GM23338 (cell line): ENCODE results near the gene KAT2B. TPM values are rescaled to one million over a fixed set of nuclear protein-coding genes. Genes with fewer than 3 reads are reported as not detected.

Experiments
- ATAC-seq: fragments of 200-7000 bp; cut with Tn5 transposase; 3 replicates; pipeline ENCODE4 v1.9.1; 2020
- DNase-seq: peaks from one replicate; pipeline ENCODE4 v3.0.0-alpha.2; 2015; ENCODE audit warnings: low spot score
- H2AFZ ChIP-seq: fragments of 200-600 bp; sonication (generic); 2 replicates; pipeline ENCODE4 v1.8.0; 2016; ENCODE audit warnings: antibody characterized with exemption, mild to moderate bottlenecking, moderate library complexity
- H3F3A ChIP-seq: fragments of 200-600 bp; sonication (generic); replicated peaks from 2 replicates; pipeline ENCODE4 v1.8.0; 2017; ENCODE audit warnings: antibody characterized with exemption, mixed run types, low read depth
- H3K27ac ChIP-seq: fragments of 200-600 bp; sonication (generic); 2 replicates; pipeline ENCODE4 v1.6.1; 2016; ENCODE audit warnings: low read depth
- H3K27me3 ChIP-seq: fragments of 200-600 bp; sonication (generic); 2 replicates; pipeline ENCODE4 v1.8.0; 2016; ENCODE audit warnings: mild to moderate bottlenecking, mixed run types, moderate library complexity; ENCODE audit not compliant: insufficient read depth
- H3K36me3 ChIP-seq: fragments of 200-600 bp; sonication (generic); 2 replicates; pipeline ENCODE4 v1.8.0; 2016; ENCODE audit warnings: mild to moderate bottlenecking; ENCODE audit not compliant: insufficient read depth
- H3K4me1 ChIP-seq: fragments of 200-600 bp; sonication (generic); 2 replicates; pipeline ENCODE4 v1.8.0; 2016; ENCODE audit warnings: mild to moderate bottlenecking, moderate library complexity; ENCODE audit not compliant: insufficient read depth
- H3K4me2 ChIP-seq: fragments of 200-600 bp; sonication (generic); 2 replicates; pipeline ENCODE4 v1.7.1; 2017; ENCODE audit warnings: mixed run types
- H3K4me3 ChIP-seq: fragments of 200-600 bp; sonication (generic); 2 replicates; pipeline ENCODE4 v1.6.1; 2016; ENCODE audit warnings: mixed run types
- H3K79me2 ChIP-seq: fragments of 200-600 bp; sonication (generic); replicated peaks from 2 replicates; pipeline ENCODE4 v1.8.0; 2017; ENCODE audit warnings: mild to moderate bottlenecking; ENCODE audit not compliant: insufficient read depth
- H3K9me2 ChIP-seq: fragments of 200-600 bp; sonication (generic); 2 replicates; pipeline ENCODE4 v1.8.0; 2017; ENCODE audit not compliant: insufficient read depth
- H4K20me1 ChIP-seq: fragments of 200-600 bp; sonication (generic); replicated peaks from 2 replicates; pipeline ENCODE4 v1.8.0; 2017; ENCODE audit warnings: mild to moderate bottlenecking; ENCODE audit not compliant: insufficient read depth
- H3K27ac Mint-ChIP-seq: 2 replicates; pipeline ENCODE4 v1.8.0; 2020; ENCODE audit warnings: inconsistent platforms, mild to moderate bottlenecking, moderate library complexity, mixed read lengths
- H3K27me3 Mint-ChIP-seq: 3 replicates; pipeline ENCODE4 v1.8.0; 2022; ENCODE audit warnings: low read depth, mild to moderate bottlenecking, moderate library complexity, mixed read lengths, inconsistent platforms; ENCODE audit not compliant: insufficient read depth, poor library complexity
- H3K36me3 Mint-ChIP-seq: 3 replicates; pipeline ENCODE4 v1.8.0; 2021; ENCODE audit warnings: low read depth, mild to moderate bottlenecking, inconsistent platforms, moderate library complexity, mixed read lengths
- H3K4me1 Mint-ChIP-seq: 3 replicates; pipeline ENCODE4 v1.8.0; 2020; ENCODE audit warnings: mild to moderate bottlenecking, inconsistent platforms, mixed read lengths
- H3K4me3 Mint-ChIP-seq: 3 replicates; pipeline ENCODE4 v1.8.0; 2021; ENCODE audit warnings: moderate library complexity, mild to moderate bottlenecking, inconsistent platforms, mixed read lengths
- H3K9me3 Mint-ChIP-seq: 3 replicates; pipeline ENCODE4 v1.8.0; 2020; ENCODE audit warnings: moderate library complexity, mild to moderate bottlenecking, inconsistent platforms, mixed read lengths
- CREB1 ChIP-seq: fragments of 250-450 bp; sonication (Bioruptor Pico); IDR thresholded peaks from 2 replicates; pipeline ENCODE4 v1.5.0; 2020; ENCODE audit warnings: low read depth, mild to moderate bottlenecking, moderate library complexity
- ETS1 ChIP-seq: IDR thresholded peaks from 2 replicates; pipeline ENCODE4 v1.6.1; 2016; ENCODE audit warnings: antibody characterized with exemption
- EZH2 ChIP-seq: fragments of 200-600 bp; sonication (generic); IDR thresholded peaks from one replicate; pipeline ENCODE4 v1.8.0; 2017; ENCODE audit warnings: antibody characterized with exemption, mild to moderate bottlenecking, low read depth; ENCODE audit not compliant: unreplicated experiment
- EZH2phosphoT487 ChIP-seq: fragments of 200-600 bp; sonication (generic); IDR thresholded peaks from one replicate; pipeline ENCODE4 v1.8.1; 2018; ENCODE audit warnings: antibody characterized with exemption; ENCODE audit not compliant: unreplicated experiment
- JUNB ChIP-seq: IDR thresholded peaks from one replicate; pipeline ENCODE4 v1.6.1; 2016; ENCODE audit warnings: antibody characterized with exemption; ENCODE audit not compliant: unreplicated experiment
- NANOG ChIP-seq: IDR thresholded peaks from 2 replicates; pipeline ENCODE4 v1.6.1; 2016; ENCODE audit warnings: antibody characterized with exemption, borderline replicate concordance
- POLR2AphosphoS5 ChIP-seq: IDR thresholded peaks from 2 replicates; pipeline ENCODE4 v1.6.1; 2016; ENCODE audit warnings: antibody characterized with exemption, low read depth
- STAT1 ChIP-seq: IDR thresholded peaks from one replicate; pipeline ENCODE4 v1.6.1; 2016; ENCODE audit warnings: antibody characterized with exemption; ENCODE audit not compliant: unreplicated experiment
- ZNF114 ChIP-seq: fragments of 250-450 bp; sonication (Bioruptor Pico); IDR thresholded peaks from 2 replicates; pipeline ENCODE4 v1.5.0; 2020; ENCODE audit warnings: mild to moderate bottlenecking, moderate library complexity
- ZNF331 ChIP-seq: fragments of 250-450 bp; sonication (Bioruptor Pico); IDR thresholded peaks from 2 replicates; pipeline ENCODE4 v1.5.0; 2020; ENCODE audit warnings: low read depth, mild to moderate bottlenecking, moderate library complexity
- ZNF462 ChIP-seq: fragments of 250-450 bp; sonication (Bioruptor Pico); IDR thresholded peaks from 2 replicates; pipeline ENCODE4 v1.5.0; 2020; ENCODE audit warnings: mild to moderate bottlenecking, moderate library complexity
- polyA plus RNA-seq: library from polyadenylated mRNA; unstranded; fragments of >200 nt; fragmentation: Nextera tagmentation; extraction: Ambion mirVana; gene quantifications from 2 replicates; pipeline ENCODE4 v1.2.1, GENCODE V29; 2016
- total RNA-seq: library from RNA; depleted of rRNA; stranded (reverse); fragments of >200 nt; shearing (Covaris generic); gene quantifications from 2 replicates; pipeline ENCODE4 v1.2.3, GENCODE V29; 2014
- TF ChIP-seq, protein P1 (sequence below): IDR thresholded peaks from one replicate; pipeline ENCODE4 v1.6.1; 2018; ENCODE audit warnings: antibody characterized with exemption; ENCODE audit not compliant: unreplicated experiment

KAT2B gene
- total and polyA plus RNA-seq, 2 experiments from 2014 or later, result 1.3 to 4.4 TPM

GRCh38 chr3:20147361-20147760 is 107.1 kb downstream of the KAT2B start:
- H3F3A ChIP-seq, result no peaks in the 10 kb centered on the region
- Mint-ChIP-seq H3K36me3 (no peaks in the 10 kb centered on the region), H3K9me3 (no peaks in the 10 kb centered on the region), H3K4me1 (peaks cover under 1% of the 10 kb centered on the region; the same call in 2 of the 3 replicates), H3K27me3 (no peaks in the 10 kb centered on the region), H3K4me3 (no peak overlapping the region), H3K27ac (no peak overlapping the region)
- no peaks in the 10 kb centered on the region for H3K79me2 ChIP-seq
- DNase-seq, result no peak
- H3K36me3 ChIP-seq, result no peaks in the 10 kb centered on the region
- H4K20me1 ChIP-seq, result no peaks in the 10 kb centered on the region; the same call in 1 of the 2 replicates
- H3K4me1 ChIP-seq, result no peaks in the 10 kb centered on the region
- H3K9me2 ChIP-seq, result no peaks in the 10 kb centered on the region
- H3K27me3 ChIP-seq, result no peaks in the 10 kb centered on the region
- no peak overlapping the region for H3K27ac ChIP-seq
- TF ChIP-seq CREB1 (CRISPR knock-in tag) (no peak), ZNF331 (CRISPR knock-in tag) (no peak), NANOG (no peak), ETS1 (no peak), JUNB (no peak), POLR2AphosphoS5 (no peak), STAT1 (no peak), ZNF114 (CRISPR knock-in tag) (no peak), EZH2phosphoT487 (no peak), EZH2 (no peak)
- TF ChIP-seq, protein P1, sequence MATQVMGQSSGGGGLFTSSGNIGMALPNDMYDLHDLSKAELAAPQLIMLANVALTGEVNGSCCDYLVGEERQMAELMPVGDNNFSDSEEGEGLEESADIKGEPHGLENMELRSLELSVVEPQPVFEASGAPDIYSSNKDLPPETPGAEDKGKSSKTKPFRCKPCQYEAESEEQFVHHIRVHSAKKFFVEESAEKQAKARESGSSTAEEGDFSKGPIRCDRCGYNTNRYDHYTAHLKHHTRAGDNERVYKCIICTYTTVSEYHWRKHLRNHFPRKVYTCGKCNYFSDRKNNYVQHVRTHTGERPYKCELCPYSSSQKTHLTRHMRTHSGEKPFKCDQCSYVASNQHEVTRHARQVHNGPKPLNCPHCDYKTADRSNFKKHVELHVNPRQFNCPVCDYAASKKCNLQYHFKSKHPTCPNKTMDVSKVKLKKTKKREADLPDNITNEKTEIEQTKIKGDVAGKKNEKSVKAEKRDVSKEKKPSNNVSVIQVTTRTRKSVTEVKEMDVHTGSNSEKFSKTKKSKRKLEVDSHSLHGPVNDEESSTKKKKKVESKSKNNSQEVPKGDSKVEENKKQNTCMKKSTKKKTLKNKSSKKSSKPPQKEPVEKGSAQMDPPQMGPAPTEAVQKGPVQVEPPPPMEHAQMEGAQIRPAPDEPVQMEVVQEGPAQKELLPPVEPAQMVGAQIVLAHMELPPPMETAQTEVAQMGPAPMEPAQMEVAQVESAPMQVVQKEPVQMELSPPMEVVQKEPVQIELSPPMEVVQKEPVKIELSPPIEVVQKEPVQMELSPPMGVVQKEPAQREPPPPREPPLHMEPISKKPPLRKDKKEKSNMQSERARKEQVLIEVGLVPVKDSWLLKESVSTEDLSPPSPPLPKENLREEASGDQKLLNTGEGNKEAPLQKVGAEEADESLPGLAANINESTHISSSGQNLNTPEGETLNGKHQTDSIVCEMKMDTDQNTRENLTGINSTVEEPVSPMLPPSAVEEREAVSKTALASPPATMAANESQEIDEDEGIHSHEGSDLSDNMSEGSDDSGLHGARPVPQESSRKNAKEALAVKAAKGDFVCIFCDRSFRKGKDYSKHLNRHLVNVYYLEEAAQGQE, result no peak
- no peak for ATAC-seq
- no peak overlapping the region for H3K4me2 ChIP-seq
- no peak overlapping the region for H3K4me3 ChIP-seq
- no peak overlapping the region for H2AFZ ChIP-seq

- ATAC-seq (no peak), DNase-seq (no peak)
- no peaks in the 10 kb centered on the region for H3K36me3 ChIP-seq
- no peaks in the 10 kb centered on the region for H3K79me2 ChIP-seq
- H3K27me3 Mint-ChIP-seq, result no peaks in the 10 kb centered on the region
- H2AFZ ChIP-seq, result no peak overlapping the region
- no peaks in the 10 kb centered on the region for H3K27me3 ChIP-seq
- no peak overlapping the region for H3K4me2 ChIP-seq
- no peaks in the 10 kb centered on the region for H3K4me1 ChIP-seq
- H3K9me2 ChIP-seq, result no peaks in the 10 kb centered on the region
- H4K20me1 ChIP-seq, result no peaks in the 10 kb centered on the region; the same call in 1 of the 2 replicates
- H3K27ac ChIP-seq, result no peak overlapping the region
- no peak overlapping the region for H3K4me3 ChIP-seq
- no peaks in the 10 kb centered on the region for H3K4me1 Mint-ChIP-seq
- H3K36me3 Mint-ChIP-seq, result no peaks in the 10 kb centered on the region
- no peak overlapping the region for H3K27ac Mint-ChIP-seq
- H3K9me3 Mint-ChIP-seq, result no peaks in the 10 kb centered on the region
- no peaks in the 10 kb centered on the region for H3F3A ChIP-seq
- H3K4me3 Mint-ChIP-seq, result no peak overlapping the region
- TF ChIP-seq EZH2 (no peak), EZH2phosphoT487 (no peak), ZNF462 (CRISPR knock-in tag) (no peak), ZNF331 (CRISPR knock-in tag) (no peak), POLR2AphosphoS5 (no peak), CREB1 (CRISPR knock-in tag) (no peak), STAT1 (no peak)
Measured at GRCh38 chr3:20148466-20148865, 108.2 kb downstream of the KAT2B start.
